Nephron progenitor cell (in vitro differentiated cells): Measurements from ENCODE around the gene C21orf91.
A peak's percentile ranks its signal among the peaks of the same experiment; 100 is the strongest.

Experiments
- DNase-seq: peaks from one replicate; pipeline ENCODE4 v3.0.0; 2021
- H3K27ac Mint-ChIP-seq: 2 replicates; pipeline ENCODE4 v1.8.0; 2021; ENCODE audit warnings: mild to moderate bottlenecking, moderate library complexity, mixed read lengths
- H3K27me3 Mint-ChIP-seq: 2 replicates; pipeline ENCODE4 v1.8.0; 2021; ENCODE audit warnings: mild to moderate bottlenecking, low read depth, mixed read lengths; ENCODE audit not compliant: poor library complexity
- H3K36me3 Mint-ChIP-seq: 2 replicates; pipeline ENCODE4 v1.8.0; 2021; ENCODE audit warnings: low read depth, mixed read lengths
- H3K4me1 Mint-ChIP-seq: 2 replicates; pipeline ENCODE4 v1.8.0; 2021; ENCODE audit warnings: mixed read lengths
- H3K4me3 Mint-ChIP-seq: 2 replicates; pipeline ENCODE4 v1.8.0; 2021; ENCODE audit warnings: mild to moderate bottlenecking, moderate library complexity, mixed read lengths
- H3K9me3 Mint-ChIP-seq: 2 replicates; pipeline ENCODE4 v1.8.0; 2021; ENCODE audit warnings: mild to moderate bottlenecking, moderate library complexity, mixed read lengths
- CTCF ChIP-seq: fragments of 200-600 bp; sonication (generic); IDR thresholded peaks from 2 replicates; pipeline ENCODE4 v1.5.0; 2021; ENCODE audit warnings: antibody characterized with exemption

C21orf91 gene

GRCh38 chr21:17819114-17819876 lies at the start of gene C21orf91:
Gene C21orf91 (minus strand): TSS chr21:17819356. CDS start chr21:17818318, 1,038 bp downstream.
- peaks cover 17% of the 10 kb centered on the region for H3K36me3 Mint-ChIP-seq
- peak within 1 kb of the TSS; percentile 100 for H3K27ac Mint-ChIP-seq
- H3K9me3 Mint-ChIP-seq = no peaks in the 10 kb centered on the region
- peak within 1 kb of the TSS; percentile 96 for H3K4me3 Mint-ChIP-seq
- TF ChIP-seq CTCF = no peak
- DNase-seq = peak; percentile 82
- peaks cover 28% of the 10 kb centered on the region for H3K4me1 Mint-ChIP-seq
- peaks cover 4% of the 10 kb centered on the region for H3K27me3 Mint-ChIP-seq

- Mint-ChIP-seq H3K4me3 (no peak overlapping the region), H3K27me3 (peaks cover 2% of the 10 kb centered on the region), H3K9me3 (peaks cover 15% of the 10 kb centered on the region), H3K27ac (no peak overlapping the region), H3K36me3 (no peaks in the 10 kb centered on the region), H3K4me1 (peaks cover 6% of the 10 kb centered on the region)
- TF ChIP-seq CTCF = no peak
- DNase-seq = no peak
Observed at GRCh38 chr21:17866590-17866989, 47.4 kb upstream of the C21orf91 start.

- Mint-ChIP-seq H3K36me3 (no peaks in the 10 kb centered on the region), H3K27me3 (peaks cover 2% of the 10 kb centered on the region), H3K9me3 (no peaks in the 10 kb centered on the region), H3K4me3 (no peak overlapping the region), H3K27ac (no peak overlapping the region), H3K4me1 (peaks cover 11% of the 10 kb centered on the region)
- DNase-seq = no peak
- no peak for TF ChIP-seq CTCF
Observed at GRCh38 chr21:17859661-17860060, 40.5 kb upstream of the C21orf91 start.

GRCh38 chr21:17858747-17859146 lies 39.6 kb upstream of the C21orf91 start:
- Mint-ChIP-seq H3K36me3 (no peaks in the 10 kb centered on the region), H3K4me1 (peaks cover 11% of the 10 kb centered on the region), H3K27ac (no peak overlapping the region), H3K4me3 (no peak overlapping the region), H3K9me3 (no peaks in the 10 kb centered on the region), H3K27me3 (no peaks in the 10 kb centered on the region)
- no peak for TF ChIP-seq CTCF
- no peak for DNase-seq

- H3K9me3 Mint-ChIP-seq = no peaks in the 10 kb centered on the region
- no peak for TF ChIP-seq CTCF
- H3K27ac Mint-ChIP-seq = no peak overlapping the region
- H3K4me1 Mint-ChIP-seq = no peaks in the 10 kb centered on the region
- DNase-seq = no peak
- no peaks in the 10 kb centered on the region for H3K36me3 Mint-ChIP-seq
- H3K27me3 Mint-ChIP-seq = peaks cover 3% of the 10 kb centered on the region
- no peak overlapping the region for H3K4me3 Mint-ChIP-seq
Observed at GRCh38 chr21:17854745-17855144, 35.6 kb upstream of the C21orf91 start.
